ENCODE results near the gene C1orf210.

The C1orf210 gene

DNA sequence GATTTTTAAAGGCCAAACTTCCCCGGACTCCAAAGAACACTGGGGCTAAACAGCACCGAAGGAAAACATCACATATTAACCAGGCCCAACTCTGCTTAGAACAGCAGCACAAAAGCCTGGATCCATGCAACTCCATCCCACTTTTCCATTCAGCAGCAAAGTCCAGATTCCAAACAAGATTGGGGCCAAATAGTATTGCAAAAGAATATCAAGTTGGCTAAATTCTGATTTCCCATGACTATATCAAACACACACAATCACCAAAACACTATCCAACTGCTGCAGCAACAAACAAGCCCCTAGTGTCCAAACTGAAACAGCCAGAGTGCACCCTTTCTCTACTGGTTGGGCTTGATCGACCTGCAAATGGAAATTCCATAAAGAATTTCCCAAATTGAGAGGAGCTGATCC lies 35.0 kb downstream of the C1orf210 start:
- DNase-seq (ENCODE audit: low read depth): no peak

DNA sequence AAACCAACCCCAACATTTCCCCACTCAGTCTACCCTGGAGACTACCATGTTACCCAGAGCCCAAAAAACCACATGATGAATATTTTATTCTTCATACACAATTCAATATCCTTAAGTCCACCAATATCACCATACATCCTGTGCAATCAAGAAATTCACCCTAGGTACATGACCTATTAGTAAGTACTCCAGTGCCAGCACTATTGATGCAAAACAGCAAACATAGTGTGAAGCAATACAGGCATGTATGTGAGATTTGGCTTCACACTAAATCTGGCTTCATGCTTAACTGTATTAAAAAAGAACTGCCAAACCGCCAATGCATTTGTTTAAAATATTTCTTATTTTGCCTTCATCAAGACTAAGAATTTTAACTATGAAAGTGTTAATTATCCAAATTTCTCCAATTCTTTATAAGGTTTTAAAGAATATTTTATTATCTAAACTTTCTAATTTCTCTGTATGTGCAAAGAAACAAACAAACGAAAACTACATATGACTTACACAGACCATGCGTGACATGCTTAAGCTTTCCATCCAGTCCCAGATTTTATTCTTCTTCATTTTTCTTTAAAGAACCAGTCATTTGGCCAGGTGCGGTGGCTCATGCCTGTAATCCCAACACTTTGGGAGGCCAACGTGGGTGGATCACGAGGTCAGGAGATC lies 38.0 kb downstream of the C1orf210 start:
- DNase-seq (ENCODE audit: low read depth): no peak

DNA sequence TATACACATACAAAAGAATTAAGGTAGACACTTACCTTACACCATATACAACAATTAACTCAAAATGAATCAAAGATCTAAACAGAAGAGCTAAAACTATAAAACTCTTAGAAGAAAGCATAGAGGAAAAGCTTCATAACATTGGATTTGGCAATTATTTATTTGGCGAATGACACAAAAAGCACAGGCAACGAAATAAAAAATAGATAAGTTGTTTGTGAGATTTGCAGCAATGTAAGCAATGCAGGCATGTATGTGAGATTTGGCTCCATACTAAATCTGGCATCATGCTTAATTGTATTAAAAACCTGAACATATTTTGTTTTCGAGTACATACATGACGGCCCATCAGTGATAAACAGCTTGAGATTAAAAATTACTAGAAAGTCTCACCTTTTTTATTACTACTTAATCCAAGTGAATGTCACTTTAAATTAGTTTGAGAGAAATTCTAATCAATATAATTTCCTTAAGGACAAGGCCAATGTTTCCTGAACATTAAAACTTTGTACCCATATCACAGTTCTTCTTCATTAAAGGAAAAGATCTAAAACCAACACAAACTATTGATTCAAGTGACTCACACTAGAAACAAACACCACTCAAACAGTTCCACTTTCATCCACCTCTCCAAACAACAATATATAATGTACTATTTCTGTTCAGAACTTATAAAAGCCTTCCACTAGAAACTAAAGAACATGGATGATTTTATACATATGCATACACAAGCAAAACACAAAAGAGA lies 38.7 kb downstream of the C1orf210 start:
- no peak for DNase-seq (ENCODE audit: low read depth)

DNA sequence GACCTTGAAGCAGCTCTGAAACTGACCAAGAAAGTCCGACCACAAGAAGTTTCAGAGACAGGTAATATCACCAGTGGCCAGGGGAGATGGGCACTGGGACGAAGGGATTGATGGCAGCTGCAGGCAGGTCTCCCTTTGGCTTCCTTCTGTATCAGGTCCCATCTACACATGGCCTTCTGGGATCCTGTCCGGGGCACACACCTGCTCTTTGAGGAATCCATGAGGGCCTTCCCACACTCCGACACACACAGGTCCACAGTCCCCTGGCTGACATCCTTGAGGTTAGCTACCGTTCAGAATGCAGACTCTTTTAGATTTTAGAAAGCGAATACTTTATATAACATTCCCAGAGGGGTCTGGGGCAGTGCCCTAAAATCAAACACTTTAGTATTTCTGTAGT lies 42.1 kb downstream of the C1orf210 start:
- DNase-seq (ENCODE audit: low read depth): no peak

DNA sequence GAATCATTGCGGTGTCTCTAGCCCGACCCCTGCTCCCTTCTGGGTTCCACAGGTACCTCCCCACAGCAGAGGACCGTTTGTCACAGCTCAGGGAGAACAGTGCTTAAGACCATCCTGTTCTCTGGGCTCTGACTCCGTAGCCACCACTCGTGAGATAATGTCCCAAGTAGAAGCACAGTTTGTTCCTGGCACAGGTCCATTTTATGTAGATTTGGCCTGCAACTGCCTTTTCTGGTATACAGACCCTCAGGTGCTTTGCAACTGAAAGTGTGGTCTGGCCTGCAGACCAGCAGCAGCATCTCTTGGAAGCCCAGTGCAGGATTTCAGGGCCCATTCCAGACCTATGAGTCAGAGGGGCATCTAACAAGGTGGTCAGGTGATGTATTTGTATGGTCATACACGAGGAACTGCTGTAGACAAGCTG lies 44.0 kb downstream of the C1orf210 start:
- DNase-seq (ENCODE audit: low read depth): no peak

DNA sequence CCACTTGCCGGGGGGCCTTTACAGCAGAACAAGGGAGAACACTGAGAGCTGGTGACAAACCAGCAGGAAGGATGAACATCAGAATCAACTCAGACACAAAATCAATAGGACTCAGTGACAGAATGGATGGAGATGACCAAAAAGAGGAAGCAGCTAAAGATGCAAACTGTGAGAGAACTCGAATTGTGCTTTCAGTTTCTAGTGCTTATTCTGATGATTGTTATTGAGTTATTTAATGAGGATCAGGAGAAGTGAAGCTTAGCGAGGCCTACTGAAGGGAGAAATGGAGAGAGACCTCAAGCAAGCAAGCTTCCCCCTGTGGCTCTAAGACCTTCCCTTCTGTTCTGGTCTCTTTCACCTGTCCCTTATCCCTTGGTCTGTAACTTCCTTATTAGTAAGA lies 45.9 kb downstream of the C1orf210 start:
- no peak for DNase-seq (ENCODE audit: low read depth)

DNA sequence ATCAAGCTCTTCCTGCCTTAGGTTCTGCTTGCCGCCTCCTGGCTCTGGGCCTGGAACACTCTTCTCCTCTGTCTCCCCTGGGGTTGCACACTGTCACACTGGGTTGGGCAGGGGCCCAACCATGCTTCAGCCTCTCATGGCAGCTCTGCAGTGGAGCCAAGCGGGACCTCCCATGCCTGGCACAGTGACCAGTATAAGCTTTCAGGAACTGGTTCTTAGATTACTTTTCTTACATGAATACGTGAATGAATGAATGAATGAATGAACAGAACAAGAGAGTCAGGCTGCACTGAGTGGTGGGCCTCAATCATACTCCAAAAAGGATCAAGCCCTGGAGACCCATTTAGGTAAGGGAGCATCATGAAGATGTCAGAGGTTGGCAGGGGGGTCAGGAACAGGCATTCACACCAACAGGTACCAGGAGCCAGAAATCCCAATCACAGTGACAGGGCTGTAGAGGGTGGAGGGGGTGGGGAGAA lies 46.4 kb downstream of the C1orf210 start:
- DNase-seq (ENCODE audit: low read depth): no peak

DNA sequence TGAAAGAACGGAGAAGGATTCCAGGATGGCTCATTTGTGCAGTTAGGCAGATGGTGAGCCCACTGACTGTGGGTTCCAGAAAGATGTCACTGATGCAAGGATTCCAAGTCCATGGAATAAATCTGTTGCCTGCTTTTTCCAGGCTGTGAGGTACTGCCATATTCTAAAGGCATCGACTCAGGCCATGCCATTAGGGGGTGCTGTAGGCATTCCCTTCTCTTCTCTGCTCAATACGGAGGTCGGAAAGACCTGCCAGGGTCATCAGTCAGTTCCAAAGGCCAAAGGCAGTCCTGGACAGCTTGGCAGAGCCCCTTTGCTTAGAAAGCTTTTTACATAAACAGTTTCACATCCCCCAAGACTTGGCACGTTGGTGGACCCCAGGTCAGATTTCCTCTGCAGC lies 47.3 kb downstream of the C1orf210 start:
- no peak for DNase-seq (ENCODE audit: low read depth)

DNA sequence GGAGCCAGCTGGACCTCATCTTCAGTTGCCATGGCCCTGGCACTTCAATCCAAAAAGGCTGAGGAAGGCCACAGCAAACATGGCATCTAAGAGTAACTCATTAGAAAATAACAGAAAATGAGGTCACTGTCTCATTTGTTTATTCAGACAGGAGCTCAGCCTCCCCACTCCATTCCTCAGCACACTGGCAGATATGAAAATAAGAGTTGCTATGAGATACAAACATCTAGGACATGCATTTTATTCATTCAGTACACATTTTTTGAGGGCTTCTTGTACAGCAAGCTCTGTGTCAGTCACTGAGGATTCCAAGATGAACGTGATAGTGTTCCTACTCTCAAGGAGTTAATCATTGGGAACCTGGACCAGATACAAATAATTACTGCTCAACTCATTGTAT lies 48.3 kb downstream of the C1orf210 start:
- no peak for DNase-seq (ENCODE audit: low read depth)

DNA sequence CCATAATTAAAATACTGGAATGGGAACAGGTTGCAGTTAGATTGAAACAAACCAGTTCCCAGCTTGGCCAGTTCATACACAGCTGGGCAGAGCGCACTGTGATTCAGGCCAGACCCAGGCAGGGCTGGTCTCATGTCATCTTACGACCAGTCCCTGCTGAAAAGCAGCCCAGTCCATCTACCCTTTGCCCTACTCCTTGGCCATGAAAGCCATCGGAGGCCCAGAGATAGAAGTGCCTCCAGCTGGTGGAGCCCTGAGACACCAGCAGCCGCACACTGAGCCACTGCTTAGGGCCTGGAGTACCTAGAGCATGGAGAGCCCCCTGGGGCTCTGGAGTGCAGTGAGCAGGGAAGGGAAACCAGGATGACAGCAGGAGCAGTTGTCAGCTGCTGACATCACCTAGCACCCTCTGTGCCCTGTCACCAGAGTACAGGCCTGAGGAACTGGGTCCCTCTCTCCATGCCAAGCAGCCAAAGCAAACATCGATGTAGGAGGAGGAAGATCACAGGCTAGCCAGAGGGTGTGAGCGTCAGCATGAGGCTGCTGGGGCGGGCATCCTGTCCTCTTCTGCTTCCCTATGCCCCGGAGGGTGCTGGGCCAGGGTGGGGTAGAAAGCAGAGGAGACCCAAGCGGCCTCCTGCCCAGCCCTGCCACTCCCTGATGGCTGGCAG lies 49.8 kb downstream of the C1orf210 start:
- no peak for DNase-seq (ENCODE audit: low read depth)

DNA sequence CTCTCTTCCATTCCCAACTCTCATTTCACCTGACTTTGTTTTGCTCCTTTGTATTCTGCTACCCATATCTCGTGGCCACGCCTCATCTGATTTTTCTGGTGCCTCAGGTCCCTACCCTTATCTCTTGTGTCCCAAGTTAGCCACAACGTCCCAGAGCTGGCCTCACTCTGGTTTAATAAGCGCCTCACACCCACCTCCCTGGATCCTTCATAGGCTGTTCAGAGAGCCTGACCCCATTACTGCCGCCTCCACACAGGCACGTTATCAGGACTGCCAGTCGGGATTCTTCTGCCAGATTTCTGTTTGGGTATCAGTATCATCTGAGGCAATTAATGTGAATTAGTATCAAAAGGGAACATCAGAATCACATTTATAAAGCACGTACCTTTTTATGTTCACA lies 50.3 kb downstream of the C1orf210 start:
- DNase-seq (ENCODE audit: low read depth): no peak

DNA sequence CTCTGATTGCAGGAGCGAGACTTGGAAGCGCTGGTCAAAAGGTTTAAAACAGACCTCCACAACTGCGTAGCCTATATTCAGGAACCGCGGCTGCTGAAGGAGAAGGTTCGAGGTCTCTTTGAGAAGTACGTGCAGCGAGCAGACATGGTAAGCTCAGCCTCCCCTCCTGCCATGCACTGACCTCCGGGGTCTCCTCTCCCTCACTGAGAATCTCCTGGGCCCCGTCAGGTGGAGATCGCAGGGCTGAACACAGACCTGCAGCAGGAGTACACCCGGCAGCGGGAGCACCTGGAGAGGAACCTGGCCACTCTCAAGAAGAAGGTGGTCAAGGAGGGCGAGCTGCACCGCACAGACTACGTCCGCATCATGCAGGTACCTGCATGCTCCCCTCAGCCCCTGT lies 51.1 kb downstream of the C1orf210 start:
- no peak for DNase-seq (ENCODE audit: low read depth)

DNA sequence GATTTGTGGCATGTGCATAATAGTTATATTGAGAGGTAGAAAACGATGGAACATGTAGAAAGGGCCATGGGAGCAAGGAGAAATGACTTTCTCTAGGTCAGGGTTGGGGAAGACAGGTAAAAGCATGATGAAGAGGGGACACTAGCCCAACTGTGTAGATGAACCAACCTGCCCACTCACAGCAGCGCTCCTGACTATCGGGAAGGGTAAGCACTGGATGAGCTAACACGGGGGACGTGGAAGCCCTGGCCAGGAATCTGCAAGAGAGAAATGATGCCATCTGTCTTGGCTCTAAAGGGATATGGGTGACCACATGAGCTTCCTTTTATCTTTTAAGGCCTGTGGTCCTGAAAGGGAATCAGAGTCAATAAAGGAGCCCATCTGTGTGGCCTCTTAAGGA lies 51.8 kb downstream of the C1orf210 start:
- no peak for DNase-seq (ENCODE audit: low read depth)

DNA sequence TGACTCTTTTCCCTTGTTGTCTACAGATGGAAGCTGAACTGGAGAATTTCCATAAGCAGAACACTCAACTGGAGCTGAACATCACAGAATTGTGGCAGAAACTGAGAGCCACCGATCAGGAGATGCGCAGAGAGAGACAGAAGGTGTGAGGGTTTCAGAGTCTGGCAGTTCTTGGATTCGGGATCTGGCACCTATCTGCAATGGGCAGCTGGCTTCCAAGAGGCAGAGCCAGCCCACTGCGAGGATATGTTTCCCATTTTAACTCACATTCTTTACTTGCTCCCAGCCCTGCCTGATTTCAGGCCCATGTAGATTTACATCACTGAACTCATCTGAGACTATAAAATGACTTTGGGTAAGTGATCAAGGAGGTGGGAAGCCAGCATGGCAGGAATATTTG lies 52.9 kb downstream of the C1orf210 start:
- no peak for DNase-seq (ENCODE audit: low read depth)

DNA sequence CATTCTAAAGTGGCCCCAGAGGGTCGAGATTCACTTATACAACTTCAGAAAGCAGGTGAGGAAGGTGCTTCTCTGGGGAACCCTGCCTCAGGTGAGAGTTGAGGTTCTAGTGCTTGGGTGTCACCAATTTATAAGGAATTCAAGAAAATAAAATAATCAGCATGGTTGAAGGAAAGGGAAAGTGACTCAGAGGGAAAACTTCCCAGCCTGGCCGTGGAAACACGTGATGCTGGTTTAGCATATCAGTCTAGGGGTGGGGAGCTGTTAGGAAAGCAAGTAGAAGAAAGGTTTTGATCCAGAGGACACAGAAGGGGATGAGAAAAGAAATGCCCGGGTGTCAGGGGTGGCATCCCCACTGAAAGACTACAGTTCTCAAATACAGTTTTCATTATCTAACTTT lies 53.3 kb downstream of the C1orf210 start:
- peak; percentile 77 for DNase-seq (ENCODE audit: low read depth)

All from HS-27A (cell line).